Muscle layer of colon (tissue), 2 donors: Measurements from ENCODE around the gene TNS4.

Source experiments
- H3K27ac ChIP-seq: one replicate; pipeline ENCODE4 v1.7.0; 2013; ENCODE audit warnings: low read depth, mild to moderate bottlenecking, low read length, moderate library complexity
- H3K27me3 ChIP-seq, 2 donors: one replicate each; pipeline ENCODE4 v1.7.0; 2013; ENCODE audit warnings: low read length in 2 of 2, mild to moderate bottlenecking in 2 of 2; ENCODE audit not compliant: insufficient read depth in 2 of 2, control insufficient read depth in 1 of 2
- H3K36me3 ChIP-seq: one replicate; pipeline ENCODE4 v1.7.0; 2013; ENCODE audit warnings: mild to moderate bottlenecking, low read length; ENCODE audit not compliant: insufficient read depth
- H3K4me1 ChIP-seq: one replicate; pipeline ENCODE4 v1.7.0; 2013; ENCODE audit warnings: mild to moderate bottlenecking, low read length; ENCODE audit not compliant: insufficient read depth
- H3K4me3 ChIP-seq, 2 donors: one replicate each; pipeline ENCODE4 v1.7.0; 2013; ENCODE audit warnings: low read length in 2 of 2, low read depth in 1 of 2, mild to moderate bottlenecking in 1 of 2, moderate library complexity in 1 of 2
- H3K9ac ChIP-seq: one replicate; pipeline ENCODE4 v1.7.0; 2013; ENCODE audit warnings: low read length
- H3K9me3 ChIP-seq: one replicate; pipeline ENCODE4 v1.7.0; 2013; ENCODE audit warnings: mild to moderate bottlenecking, low read length
- donor health status: abdominal sarcoma.
- donor health status: Adenocarcinoma of cecum.

TNS4 gene

DNA sequence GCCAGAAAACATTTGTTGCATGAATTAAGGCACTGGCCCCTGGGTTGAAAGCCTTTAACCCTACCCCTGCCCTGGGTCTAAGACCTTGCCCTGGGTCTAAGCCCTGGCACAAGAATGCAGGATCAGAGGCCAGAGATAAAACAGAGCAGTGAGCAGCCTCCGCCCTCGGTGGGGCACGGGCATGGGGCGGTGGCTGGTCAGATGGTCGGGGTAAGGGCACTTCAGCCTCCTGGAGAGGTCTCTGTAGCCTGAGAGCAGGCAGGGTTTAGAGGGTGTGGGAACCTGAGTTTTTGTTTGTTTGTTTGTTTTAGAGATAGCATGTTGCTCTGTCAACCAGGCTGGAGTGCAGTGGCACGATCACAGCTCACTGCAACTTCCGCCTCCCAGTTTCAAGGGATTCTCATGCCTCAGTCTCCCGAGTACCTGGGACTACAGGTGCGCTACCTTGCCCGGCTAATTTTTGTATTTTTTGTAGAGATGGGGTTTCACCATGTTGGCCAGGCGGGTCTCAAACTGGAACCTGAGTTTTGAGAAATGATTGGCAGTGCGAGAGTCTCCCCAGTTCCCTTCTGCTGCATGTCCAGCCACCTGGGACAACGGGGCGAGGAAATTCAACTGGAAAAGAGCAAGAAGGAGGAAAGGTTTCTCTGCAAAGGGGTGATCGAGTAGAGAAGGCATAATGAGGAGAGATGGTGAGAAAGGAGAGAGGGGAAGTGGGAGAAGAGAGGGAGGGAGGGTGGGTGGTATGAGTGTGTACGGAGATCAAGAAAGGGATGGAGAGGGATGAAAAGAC lies 27.7 kb downstream of the TNS4 start:
- Histone ChIP-seq H3K4me1 (peaks cover 54% of the 10 kb centered on the region), H3K4me3 (peak overlapping the region in 1 of 2 donors; percentile 22), H3K9ac (no peak overlapping the region), H3K27ac (peak overlapping the region; percentile 89), H3K27me3 (no peaks in the 10 kb centered on the region), H3K9me3 (no peaks in the 10 kb centered on the region), H3K36me3 (no peaks in the 10 kb centered on the region)

DNA sequence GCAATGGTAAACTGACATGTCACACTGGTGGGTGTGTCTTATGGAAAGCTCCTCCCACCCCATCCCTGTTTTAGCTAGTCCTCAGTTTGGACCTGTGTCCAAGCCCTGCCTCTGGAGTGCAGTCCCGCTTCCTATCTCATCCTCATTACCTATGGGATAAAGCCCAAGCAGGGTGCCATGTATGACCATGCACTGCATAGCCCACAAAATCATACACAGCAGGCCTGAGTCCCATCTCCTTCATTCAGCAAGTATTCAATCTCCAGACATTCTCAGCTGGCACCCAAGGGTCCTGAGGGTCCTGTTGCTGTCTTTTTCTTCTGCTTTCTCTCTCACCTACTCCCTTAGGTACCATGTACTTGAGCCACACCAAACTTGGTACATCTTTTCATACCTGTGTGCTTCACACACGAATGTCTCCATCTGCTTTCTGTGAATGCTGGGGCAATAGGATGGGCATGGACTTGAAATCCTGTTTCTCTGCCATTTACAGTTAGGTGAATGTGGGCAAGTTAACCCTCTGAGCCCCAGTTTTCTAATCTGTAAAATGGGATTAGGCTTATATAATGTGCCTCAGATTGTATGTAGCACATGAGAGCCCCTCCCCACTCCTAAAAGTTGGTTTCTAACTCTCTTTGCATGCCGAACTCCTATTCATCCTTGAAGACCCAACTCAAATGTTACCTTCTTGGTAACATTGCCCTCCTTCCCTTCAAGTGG lies 28.5 kb downstream of the TNS4 start:
- H3K27me3 ChIP-seq = no peaks in the 10 kb centered on the region
- H3K4me1 ChIP-seq = peaks cover 54% of the 10 kb centered on the region
- H3K27ac ChIP-seq = peak overlapping the region; percentile 89
- H3K36me3 ChIP-seq = no peaks in the 10 kb centered on the region
- no peak overlapping the region for H3K9ac ChIP-seq
- H3K9me3 ChIP-seq = no peaks in the 10 kb centered on the region
- H3K4me3 ChIP-seq = peak overlapping the region in 1 of 2 donors; percentile 7

- H3K27ac ChIP-seq = peak overlapping the region; percentile 89
- H3K4me1 ChIP-seq = peaks cover 54% of the 10 kb centered on the region
- H3K9ac ChIP-seq = no peak overlapping the region
Measured at GRCh38 chr17:40471846-40472732, 29.3 kb downstream of the TNS4 start.

DNA sequence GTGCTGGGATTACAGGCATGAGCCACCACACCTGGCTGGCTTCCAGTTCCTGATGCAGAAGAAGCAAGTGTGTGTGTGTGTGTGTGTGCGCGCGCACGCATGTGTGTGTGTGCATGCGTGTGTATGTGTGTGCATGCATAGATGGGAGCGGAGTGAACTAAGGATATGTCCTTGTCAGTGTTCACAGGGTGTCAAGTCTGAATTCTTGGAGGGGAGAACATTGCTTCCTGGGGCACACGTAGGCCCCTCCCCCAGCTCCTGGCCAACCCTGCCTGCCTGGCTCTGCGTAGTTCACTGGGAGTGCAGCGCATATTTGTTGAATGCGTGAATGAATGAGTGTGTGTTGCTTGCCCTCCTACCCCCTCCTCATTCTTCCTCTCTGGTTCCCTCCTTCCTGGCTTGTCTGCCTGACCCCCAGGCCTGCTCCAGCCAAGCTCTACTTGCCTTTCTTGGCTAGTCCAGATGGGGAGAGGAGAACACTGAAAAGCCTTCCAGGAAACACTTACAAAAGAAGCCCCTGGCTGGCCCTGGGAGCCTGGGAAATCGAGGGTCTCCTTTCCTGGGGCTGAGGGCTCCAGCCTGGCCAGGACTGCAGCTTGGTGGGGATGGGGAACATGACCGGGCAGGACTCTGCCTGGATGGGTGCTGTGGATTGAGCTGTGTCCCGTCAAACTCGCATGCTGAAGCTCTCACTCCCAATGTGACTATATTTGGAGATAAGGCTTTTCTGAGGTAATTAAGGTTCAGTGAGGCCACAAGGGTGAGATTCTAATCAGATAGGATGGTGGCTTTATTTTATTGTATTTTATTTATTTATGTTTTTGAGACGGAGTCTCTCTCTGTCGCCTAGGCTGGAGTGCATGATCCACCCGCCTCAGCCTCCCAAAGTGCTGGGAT lies 30.2 kb downstream of the TNS4 start:
- no peak overlapping the region for H3K4me3 ChIP-seq
- H3K4me1 ChIP-seq = peaks cover 54% of the 10 kb centered on the region
- H3K27ac ChIP-seq = peak overlapping the region; percentile 89
- H3K9me3 ChIP-seq = no peaks in the 10 kb centered on the region
- H3K36me3 ChIP-seq = no peaks in the 10 kb centered on the region
- no peaks in the 10 kb centered on the region for H3K27me3 ChIP-seq
- H3K9ac ChIP-seq = no peak overlapping the region

More at GRCh38 chr17:40471846-40472732, 29.3 kb downstream of the TNS4 start:
- Histone ChIP-seq H3K9me3 (no peaks in the 10 kb centered on the region), H3K36me3 (no peaks in the 10 kb centered on the region), H3K27me3 (no peaks in the 10 kb centered on the region), H3K4me3 (peak overlapping the region in 1 of 2 donors; percentile 7)

- no peak overlapping the region for H3K9ac ChIP-seq
- no peaks in the 10 kb centered on the region for H3K36me3 ChIP-seq
- no peaks in the 10 kb centered on the region for H3K27me3 ChIP-seq
- no peak overlapping the region for H3K4me3 ChIP-seq
- H3K4me1 ChIP-seq = peaks cover 45% of the 10 kb centered on the region
- H3K9me3 ChIP-seq = no peaks in the 10 kb centered on the region
- H3K27ac ChIP-seq = peak overlapping the region; percentile 89
Measured at GRCh38 chr17:40469805-40470675, 31.4 kb downstream of the TNS4 start.

- Histone ChIP-seq H3K36me3 (no peaks in the 10 kb centered on the region), H3K27me3 (no peaks in the 10 kb centered on the region), H3K4me3 (no peak overlapping the region), H3K4me1 (peaks cover 31% of the 10 kb centered on the region), H3K9ac (no peak overlapping the region), H3K9me3 (no peaks in the 10 kb centered on the region), H3K27ac (no peak overlapping the region)
Measured at GRCh38 chr17:40468560-40468959, 32.9 kb downstream of the TNS4 start.

DNA sequence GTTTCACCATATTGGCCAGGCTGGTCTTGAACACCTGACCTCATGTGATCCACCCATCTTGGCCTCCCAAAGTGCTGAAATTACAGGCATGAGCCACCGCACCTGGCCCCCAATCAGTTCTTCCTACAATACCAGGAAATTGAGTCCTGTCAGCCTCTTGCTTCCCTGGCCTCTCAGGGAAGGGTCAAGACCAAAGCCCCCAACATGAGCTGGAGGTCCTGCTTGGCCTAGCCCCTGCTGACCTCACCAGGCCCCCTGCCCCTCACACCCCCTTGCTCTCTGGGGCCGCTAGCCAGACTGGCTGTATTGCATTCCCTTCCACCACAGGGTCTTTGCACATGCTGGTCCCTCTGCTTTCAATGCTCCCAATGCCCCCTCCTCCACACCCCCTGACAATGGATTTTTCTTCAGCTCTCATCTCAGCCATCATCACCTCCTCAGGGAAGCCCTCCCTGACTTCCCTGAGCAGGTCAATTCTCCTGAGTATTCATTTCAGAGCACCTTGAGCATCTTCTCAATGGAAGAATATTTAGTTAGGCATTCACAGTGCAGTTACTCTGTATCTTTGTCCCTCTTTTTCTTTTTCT lies 34.0 kb downstream of the TNS4 start:
- Histone ChIP-seq H3K9ac (no peak overlapping the region), H3K27ac (no peak overlapping the region), H3K9me3 (no peaks in the 10 kb centered on the region), H3K36me3 (no peaks in the 10 kb centered on the region), H3K4me3 (no peak overlapping the region), H3K27me3 (no peaks in the 10 kb centered on the region), H3K4me1 (peaks cover 31% of the 10 kb centered on the region)

- no peaks in the 10 kb centered on the region for H3K9me3 ChIP-seq
- H3K4me3 ChIP-seq = no peak overlapping the region
- no peaks in the 10 kb centered on the region for H3K27me3 ChIP-seq
- H3K27ac ChIP-seq = no peak overlapping the region
- no peak overlapping the region for H3K9ac ChIP-seq
- H3K36me3 ChIP-seq = no peaks in the 10 kb centered on the region
- peaks cover 31% of the 10 kb centered on the region for H3K4me1 ChIP-seq
Measured at GRCh38 chr17:40466298-40466971, 35.0 kb downstream of the TNS4 start.

- Histone ChIP-seq H3K9ac (no peak overlapping the region), H3K27ac (no peak overlapping the region), H3K27me3 (no peaks in the 10 kb centered on the region), H3K9me3 (no peaks in the 10 kb centered on the region), H3K4me1 (peaks cover 39% of the 10 kb centered on the region), H3K36me3 (no peaks in the 10 kb centered on the region), H3K4me3 (no peak overlapping the region)
Measured at GRCh38 chr17:40464392-40464855, 37.0 kb downstream of the TNS4 start.
